WTC11 (cell line): ENCODE results near the gene ERLEC1.

ENCODE experiments used
- ELF4 ChIP-seq: sonication (generic); formaldehyde crosslinking; IDR thresholded peaks from 2 replicates; pipeline ENCODE4 v1.8.1; 2022; ENCODE audit warnings: low read depth, mild to moderate bottlenecking, moderate library complexity, missing genetic modification reagents
- HMGA2 ChIP-seq: fragments of 250-450 bp; sonication (Bioruptor Pico); IDR thresholded peaks from 2 replicates; pipeline ENCODE4 v1.4.0; 2021; ENCODE audit warnings: mild to moderate bottlenecking, moderate library complexity
- NFYB ChIP-seq: sonication (generic); formaldehyde crosslinking; conservative IDR thresholded peaks from 2 replicates; pipeline ENCODE4 v1.8.0; 2022; ENCODE audit warnings: low read depth, missing genetic modification reagents
- PRRX2 ChIP-seq: fragments of 250-450 bp; sonication (Bioruptor Pico); IDR thresholded peaks from 2 replicates; pipeline ENCODE4 v1.8.0; 2021; ENCODE audit warnings: mild to moderate bottlenecking
- ZNF121 ChIP-seq: sonication (generic); formaldehyde crosslinking; IDR thresholded peaks from 2 replicates; pipeline ENCODE4 v1.8.0; 2023; ENCODE audit warnings: missing genetic modification reagents
- TF ChIP-seq, protein P1 (sequence below): fragments of 200-600 bp; IDR thresholded peaks from 2 replicates; pipeline ENCODE4 v1.8.0; 2022; ENCODE audit warnings: antibody characterized with exemption
- TF ChIP-seq, protein P2 (sequence below): sonication (generic); formaldehyde crosslinking; IDR thresholded peaks from 2 replicates; pipeline ENCODE4 v1.8.1; 2022; ENCODE audit warnings: mild to moderate bottlenecking, moderate library complexity, missing genetic modification reagents
- TF ChIP-seq, protein P3 (sequence below): sonication (generic); formaldehyde crosslinking; IDR thresholded peaks from 2 replicates; pipeline ENCODE4 v1.8.1; 2023; ENCODE audit warnings: mild to moderate bottlenecking, missing genetic modification reagents, moderate library complexity
- TF ChIP-seq, protein P4 (sequence below): sonication (generic); formaldehyde crosslinking; IDR thresholded peaks from 2 replicates; pipeline ENCODE4 v1.8.1; 2023; ENCODE audit warnings: mild to moderate bottlenecking, moderate library complexity, missing genetic modification reagents
- TF ChIP-seq, protein P5 (sequence below): sonication (generic); formaldehyde crosslinking; IDR thresholded peaks from 2 replicates; pipeline ENCODE4 v1.8.0; 2023; ENCODE audit warnings: missing genetic modification reagents, mild to moderate bottlenecking, borderline replicate concordance
- TF ChIP-seq, protein P6 (sequence below): sonication (generic); formaldehyde crosslinking; IDR thresholded peaks from 2 replicates; pipeline ENCODE4 v1.8.0; 2023; ENCODE audit warnings: missing genetic modification reagents
- TF ChIP-seq, protein P7 (sequence below): sonication (generic); formaldehyde crosslinking; IDR thresholded peaks from 2 replicates; pipeline ENCODE4 v1.8.0; 2022; ENCODE audit warnings: mild to moderate bottlenecking, missing genetic modification reagents

DNA sequence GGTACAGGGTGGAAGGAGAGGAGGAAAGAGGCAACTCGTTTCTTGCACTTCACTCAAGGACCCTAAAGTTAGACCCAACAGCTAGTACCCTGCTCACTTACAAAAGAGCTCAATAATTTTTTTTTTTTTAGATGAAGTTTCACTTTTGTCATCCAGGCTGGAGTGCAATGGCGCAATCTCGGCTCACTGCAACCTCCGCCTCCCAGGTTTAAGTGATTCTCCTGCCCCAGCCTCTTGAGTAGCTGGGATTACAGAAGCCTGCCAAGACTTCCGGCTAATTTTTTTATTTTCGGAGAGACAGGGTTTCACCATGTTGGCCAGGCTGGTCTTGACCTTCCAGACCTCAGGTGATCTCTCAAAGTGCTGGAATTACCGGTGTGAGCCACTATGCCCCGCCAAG, 4.2 kb upstream of the ERLEC1 start:
- TF ChIP-seq, protein P1, sequence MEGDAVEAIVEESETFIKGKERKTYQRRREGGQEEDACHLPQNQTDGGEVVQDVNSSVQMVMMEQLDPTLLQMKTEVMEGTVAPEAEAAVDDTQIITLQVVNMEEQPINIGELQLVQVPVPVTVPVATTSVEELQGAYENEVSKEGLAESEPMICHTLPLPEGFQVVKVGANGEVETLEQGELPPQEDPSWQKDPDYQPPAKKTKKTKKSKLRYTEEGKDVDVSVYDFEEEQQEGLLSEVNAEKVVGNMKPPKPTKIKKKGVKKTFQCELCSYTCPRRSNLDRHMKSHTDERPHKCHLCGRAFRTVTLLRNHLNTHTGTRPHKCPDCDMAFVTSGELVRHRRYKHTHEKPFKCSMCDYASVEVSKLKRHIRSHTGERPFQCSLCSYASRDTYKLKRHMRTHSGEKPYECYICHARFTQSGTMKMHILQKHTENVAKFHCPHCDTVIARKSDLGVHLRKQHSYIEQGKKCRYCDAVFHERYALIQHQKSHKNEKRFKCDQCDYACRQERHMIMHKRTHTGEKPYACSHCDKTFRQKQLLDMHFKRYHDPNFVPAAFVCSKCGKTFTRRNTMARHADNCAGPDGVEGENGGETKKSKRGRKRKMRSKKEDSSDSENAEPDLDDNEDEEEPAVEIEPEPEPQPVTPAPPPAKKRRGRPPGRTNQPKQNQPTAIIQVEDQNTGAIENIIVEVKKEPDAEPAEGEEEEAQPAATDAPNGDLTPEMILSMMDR: no peak
- TF ChIP-seq, protein P2, sequence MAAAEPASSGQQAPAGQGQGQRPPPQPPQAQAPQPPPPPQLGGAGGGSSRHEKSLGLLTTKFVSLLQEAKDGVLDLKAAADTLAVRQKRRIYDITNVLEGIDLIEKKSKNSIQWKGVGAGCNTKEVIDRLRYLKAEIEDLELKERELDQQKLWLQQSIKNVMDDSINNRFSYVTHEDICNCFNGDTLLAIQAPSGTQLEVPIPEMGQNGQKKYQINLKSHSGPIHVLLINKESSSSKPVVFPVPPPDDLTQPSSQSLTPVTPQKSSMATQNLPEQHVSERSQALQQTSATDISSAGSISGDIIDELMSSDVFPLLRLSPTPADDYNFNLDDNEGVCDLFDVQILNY: no peak
- TF ChIP-seq HMGA2 (no peak), ELF4 (CRISPR knock-in tag) (no peak), NFYB (CRISPR knock-in tag) (no peak), PRRX2 (CRISPR knock-in tag) (no peak), ZNF121 (CRISPR knock-in tag) (no peak)
- TF ChIP-seq, protein P3, sequence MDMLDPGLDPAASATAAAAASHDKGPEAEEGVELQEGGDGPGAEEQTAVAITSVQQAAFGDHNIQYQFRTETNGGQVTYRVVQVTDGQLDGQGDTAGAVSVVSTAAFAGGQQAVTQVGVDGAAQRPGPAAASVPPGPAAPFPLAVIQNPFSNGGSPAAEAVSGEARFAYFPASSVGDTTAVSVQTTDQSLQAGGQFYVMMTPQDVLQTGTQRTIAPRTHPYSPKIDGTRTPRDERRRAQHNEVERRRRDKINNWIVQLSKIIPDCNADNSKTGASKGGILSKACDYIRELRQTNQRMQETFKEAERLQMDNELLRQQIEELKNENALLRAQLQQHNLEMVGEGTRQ (CRISPR knock-in tag): no peak
- TF ChIP-seq, protein P4, sequence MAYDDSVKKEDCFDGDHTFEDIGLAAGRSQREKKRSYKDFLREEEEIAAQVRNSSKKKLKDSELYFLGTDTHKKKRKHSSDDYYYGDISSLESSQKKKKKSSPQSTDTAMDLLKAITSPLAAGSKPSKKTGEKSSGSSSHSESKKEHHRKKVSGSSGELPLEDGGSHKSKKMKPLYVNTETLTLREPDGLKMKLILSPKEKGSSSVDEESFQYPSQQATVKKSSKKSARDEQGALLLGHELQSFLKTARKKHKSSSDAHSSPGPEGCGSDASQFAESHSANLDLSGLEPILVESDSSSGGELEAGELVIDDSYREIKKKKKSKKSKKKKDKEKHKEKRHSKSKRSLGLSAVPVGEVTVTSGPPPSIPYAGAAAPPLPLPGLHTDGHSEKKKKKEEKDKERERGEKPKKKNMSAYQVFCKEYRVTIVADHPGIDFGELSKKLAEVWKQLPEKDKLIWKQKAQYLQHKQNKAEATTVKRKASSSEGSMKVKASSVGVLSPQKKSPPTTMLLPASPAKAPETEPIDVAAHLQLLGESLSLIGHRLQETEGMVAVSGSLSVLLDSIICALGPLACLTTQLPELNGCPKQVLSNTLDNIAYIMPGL: no peak
- TF ChIP-seq, protein P5, sequence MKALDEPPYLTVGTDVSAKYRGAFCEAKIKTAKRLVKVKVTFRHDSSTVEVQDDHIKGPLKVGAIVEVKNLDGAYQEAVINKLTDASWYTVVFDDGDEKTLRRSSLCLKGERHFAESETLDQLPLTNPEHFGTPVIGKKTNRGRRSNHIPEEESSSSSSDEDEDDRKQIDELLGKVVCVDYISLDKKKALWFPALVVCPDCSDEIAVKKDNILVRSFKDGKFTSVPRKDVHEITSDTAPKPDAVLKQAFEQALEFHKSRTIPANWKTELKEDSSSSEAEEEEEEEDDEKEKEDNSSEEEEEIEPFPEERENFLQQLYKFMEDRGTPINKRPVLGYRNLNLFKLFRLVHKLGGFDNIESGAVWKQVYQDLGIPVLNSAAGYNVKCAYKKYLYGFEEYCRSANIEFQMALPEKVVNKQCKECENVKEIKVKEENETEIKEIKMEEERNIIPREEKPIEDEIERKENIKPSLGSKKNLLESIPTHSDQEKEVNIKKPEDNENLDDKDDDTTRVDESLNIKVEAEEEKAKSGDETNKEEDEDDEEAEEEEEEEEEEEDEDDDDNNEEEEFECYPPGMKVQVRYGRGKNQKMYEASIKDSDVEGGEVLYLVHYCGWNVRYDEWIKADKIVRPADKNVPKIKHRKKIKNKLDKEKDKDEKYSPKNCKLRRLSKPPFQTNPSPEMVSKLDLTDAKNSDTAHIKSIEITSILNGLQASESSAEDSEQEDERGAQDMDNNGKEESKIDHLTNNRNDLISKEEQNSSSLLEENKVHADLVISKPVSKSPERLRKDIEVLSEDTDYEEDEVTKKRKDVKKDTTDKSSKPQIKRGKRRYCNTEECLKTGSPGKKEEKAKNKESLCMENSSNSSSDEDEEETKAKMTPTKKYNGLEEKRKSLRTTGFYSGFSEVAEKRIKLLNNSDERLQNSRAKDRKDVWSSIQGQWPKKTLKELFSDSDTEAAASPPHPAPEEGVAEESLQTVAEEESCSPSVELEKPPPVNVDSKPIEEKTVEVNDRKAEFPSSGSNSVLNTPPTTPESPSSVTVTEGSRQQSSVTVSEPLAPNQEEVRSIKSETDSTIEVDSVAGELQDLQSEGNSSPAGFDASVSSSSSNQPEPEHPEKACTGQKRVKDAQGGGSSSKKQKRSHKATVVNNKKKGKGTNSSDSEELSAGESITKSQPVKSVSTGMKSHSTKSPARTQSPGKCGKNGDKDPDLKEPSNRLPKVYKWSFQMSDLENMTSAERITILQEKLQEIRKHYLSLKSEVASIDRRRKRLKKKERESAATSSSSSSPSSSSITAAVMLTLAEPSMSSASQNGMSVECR (CRISPR knock-in tag): no peak
- TF ChIP-seq, protein P6, sequence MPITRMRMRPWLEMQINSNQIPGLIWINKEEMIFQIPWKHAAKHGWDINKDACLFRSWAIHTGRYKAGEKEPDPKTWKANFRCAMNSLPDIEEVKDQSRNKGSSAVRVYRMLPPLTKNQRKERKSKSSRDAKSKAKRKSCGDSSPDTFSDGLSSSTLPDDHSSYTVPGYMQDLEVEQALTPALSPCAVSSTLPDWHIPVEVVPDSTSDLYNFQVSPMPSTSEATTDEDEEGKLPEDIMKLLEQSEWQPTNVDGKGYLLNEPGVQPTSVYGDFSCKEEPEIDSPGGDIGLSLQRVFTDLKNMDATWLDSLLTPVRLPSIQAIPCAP (CRISPR knock-in tag): no peak
- TF ChIP-seq, protein P7, sequence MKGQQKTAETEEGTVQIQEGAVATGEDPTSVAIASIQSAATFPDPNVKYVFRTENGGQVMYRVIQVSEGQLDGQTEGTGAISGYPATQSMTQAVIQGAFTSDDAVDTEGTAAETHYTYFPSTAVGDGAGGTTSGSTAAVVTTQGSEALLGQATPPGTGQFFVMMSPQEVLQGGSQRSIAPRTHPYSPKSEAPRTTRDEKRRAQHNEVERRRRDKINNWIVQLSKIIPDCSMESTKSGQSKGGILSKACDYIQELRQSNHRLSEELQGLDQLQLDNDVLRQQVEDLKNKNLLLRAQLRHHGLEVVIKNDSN (CRISPR knock-in tag): no peak
